Activated gamma-delta T cell treated with anti-CD3 and anti-CD28 coated beads, Interleukin-2, amount 50 U/mL, for 16 hours (primary cell): Measurements from ENCODE around the gene YEATS4.

ENCODE experiments used
- DNase-seq: peaks from one replicate; pipeline ENCODE4 v3.0.0-alpha.2; 2020; ENCODE audit warnings: low read depth

Gene YEATS4

GRCh38 chr12:69342421-69342820, 17.1 kb upstream of the YEATS4 start:
- DNase-seq, result no peak

GRCh38 chr12:69343357-69343756, 16.2 kb upstream of the YEATS4 start:
- DNase-seq, result no peak

GRCh38 chr12:69343885-69344612, 15.5 kb upstream of the YEATS4 start:
- no peak for DNase-seq

GRCh38 chr12:69345077-69345476, 14.5 kb upstream of the YEATS4 start:
- no peak for DNase-seq

GRCh38 chr12:69345742-69346141, 13.8 kb upstream of the YEATS4 start:
- no peak for DNase-seq

GRCh38 chr12:69348162-69348938, 11.2 kb upstream of the YEATS4 start, which contains the start of gene LYZ:
Gene LYZ (plus strand): TSS chr12:69348381. CDS start chr12:69348409, 28 bp downstream.
- DNase-seq, result no peak

GRCh38 chr12:69350002-69350626, 9.4 kb upstream of the YEATS4 start:
- no peak for DNase-seq

- DNase-seq, result no peak
Measured at GRCh38 chr12:69350777-69351176, 8.8 kb upstream of the YEATS4 start.

GRCh38 chr12:69351462-69352236, 7.9 kb upstream of the YEATS4 start:
- DNase-seq, result no peak

GRCh38 chr12:69352904-69353303, 6.6 kb upstream of the YEATS4 start:
- no peak for DNase-seq

- DNase-seq, result no peak
Measured at GRCh38 chr12:69354172-69354555, 5.4 kb upstream of the YEATS4 start.

- no peak for DNase-seq
Measured at GRCh38 chr12:69354556-69355187, 4.9 kb upstream of the YEATS4 start.

GRCh38 chr12:69355363-69356028, 4.0 kb upstream of the YEATS4 start:
- DNase-seq, result no peak

GRCh38 chr12:69360348-69360672, 767 bp downstream of the YEATS4 start:
- DNase-seq, result no peak

GRCh38 chr12:69366796-69367195, 7.3 kb downstream of the YEATS4 start:
- DNase-seq, result no peak

GRCh38 chr12:69368171-69368570, 8.6 kb downstream of the YEATS4 start:
- DNase-seq, result no peak

GRCh38 chr12:69383074-69383473, 23.5 kb downstream of the YEATS4 start:
- DNase-seq, result no peak

- no peak for DNase-seq
Measured at GRCh38 chr12:69385038-69385437, 25.5 kb downstream of the YEATS4 start.

GRCh38 chr12:69386921-69387320, 27.4 kb downstream of the YEATS4 start:
- DNase-seq, result no peak

GRCh38 chr12:69388371-69388770, 28.8 kb downstream of the YEATS4 start:
- no peak for DNase-seq

GRCh38 chr12:69389831-69390230, 30.3 kb downstream of the YEATS4 start:
- DNase-seq, result no peak
